ENCODE results near the gene ITPKA. TPM values are rescaled to one million over a fixed set of nuclear protein-coding genes. Genes with fewer than 3 reads are reported as not detected.

ITPKA gene
- total RNA-seq (0.22 TPM in 1 of 2 replicates, not detected in the other), polyA plus RNA-seq (not detected in 2 replicates), polyA minus RNA-seq (0.21 and 0.26 TPM in 2 replicates)
- 0.19 TPM for total RNA-seq (2013)

DNA sequence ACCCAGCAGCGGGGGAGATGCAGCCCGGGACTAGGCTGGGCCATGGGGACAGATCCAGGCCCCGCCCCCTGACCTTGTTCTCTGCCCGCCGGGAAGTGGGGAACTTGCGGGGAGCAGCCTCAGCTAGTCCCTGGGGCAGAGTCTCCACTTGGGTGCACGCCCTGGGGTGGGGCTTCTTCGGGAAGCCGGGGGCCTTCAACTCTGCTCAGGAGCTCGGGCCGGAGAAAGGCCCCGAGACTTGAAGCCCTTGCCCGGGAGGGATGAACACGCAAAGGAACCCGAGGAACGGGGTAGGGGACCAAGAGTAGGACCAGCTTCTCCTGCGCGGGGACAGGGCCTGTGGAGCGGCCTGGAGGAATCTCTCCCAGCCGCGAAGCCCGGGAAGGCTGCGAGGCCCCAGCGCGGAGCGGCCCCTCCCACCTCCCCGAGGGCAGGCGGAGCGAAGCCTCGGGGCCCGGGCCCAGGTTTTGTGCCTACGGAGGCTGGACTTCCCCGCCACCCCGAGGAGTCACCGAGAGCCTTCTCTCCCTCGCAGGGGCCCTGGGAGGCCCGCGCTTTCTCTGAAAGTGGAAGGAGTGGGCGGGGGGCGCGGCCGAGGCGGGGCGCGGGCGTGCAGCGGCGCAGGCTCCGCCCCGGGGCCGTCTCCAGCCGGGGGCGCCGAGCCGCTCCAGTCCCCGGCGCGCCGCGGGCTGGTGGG lies at the start of gene ITPKA:
TSS of gene ITPKA (plus strand) at position 670 of the 697 bp plus-strand sequence. CDS start 54 bp downstream, outside the sequence.
- Mint-ChIP-seq H3K9me3 (ENCODE audit: insufficient read depth) (no peaks in the 10 kb centered on the region), H3K27me3 (peaks cover 40% of the 10 kb centered on the region), H3K4me1 (peaks cover 11% of the 10 kb centered on the region), H3K4me3 (peak within 1 kb of the TSS; percentile 81), H3K27ac (peak within 1 kb of the TSS; percentile 50)
- ChIA-PET POLR2A (interaction anchor here (1.2 kb wide), 1 partner anchor 51 kb away, joined by 3 read pairs; the partner anchor contains the start of gene RPAP1), CTCF (interaction anchor here (0.5 to 1.4 kb wide), 5 partner anchors 8 to 213 kb away, joined by 3 to 5 read pairs (median 3); no protein-coding TSS in a partner anchor)
- ATAC-seq (ENCODE audit: low read depth) (peak; percentile 88), DNase-seq (peak; percentile 87)
- TF ChIP-seq, protein P1, sequence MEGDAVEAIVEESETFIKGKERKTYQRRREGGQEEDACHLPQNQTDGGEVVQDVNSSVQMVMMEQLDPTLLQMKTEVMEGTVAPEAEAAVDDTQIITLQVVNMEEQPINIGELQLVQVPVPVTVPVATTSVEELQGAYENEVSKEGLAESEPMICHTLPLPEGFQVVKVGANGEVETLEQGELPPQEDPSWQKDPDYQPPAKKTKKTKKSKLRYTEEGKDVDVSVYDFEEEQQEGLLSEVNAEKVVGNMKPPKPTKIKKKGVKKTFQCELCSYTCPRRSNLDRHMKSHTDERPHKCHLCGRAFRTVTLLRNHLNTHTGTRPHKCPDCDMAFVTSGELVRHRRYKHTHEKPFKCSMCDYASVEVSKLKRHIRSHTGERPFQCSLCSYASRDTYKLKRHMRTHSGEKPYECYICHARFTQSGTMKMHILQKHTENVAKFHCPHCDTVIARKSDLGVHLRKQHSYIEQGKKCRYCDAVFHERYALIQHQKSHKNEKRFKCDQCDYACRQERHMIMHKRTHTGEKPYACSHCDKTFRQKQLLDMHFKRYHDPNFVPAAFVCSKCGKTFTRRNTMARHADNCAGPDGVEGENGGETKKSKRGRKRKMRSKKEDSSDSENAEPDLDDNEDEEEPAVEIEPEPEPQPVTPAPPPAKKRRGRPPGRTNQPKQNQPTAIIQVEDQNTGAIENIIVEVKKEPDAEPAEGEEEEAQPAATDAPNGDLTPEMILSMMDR (IDR thresholded peaks at IDR 0.05), result no peak
- TF ChIP-seq EZH2 (IDR thresholded peaks at IDR 0.05; ENCODE audit: borderline replicate concordance, insufficient read depth, low read depth, low read length, poor library complexity, severe bottlenecking), result no peak
- H3K4me3 ChIP-seq (ENCODE audit: control extremely low read depth in 1 of 5, extremely low read depth in 1 of 5, insufficient read depth in 1 of 5, low read depth in 2 of 5, low read length in 4 of 5), result peak within 1 kb of the TSS; percentile 5 to 81 (median 67)
- H3K9me3 ChIP-seq (ENCODE audit: control extremely low read depth in 1 of 3, control insufficient read depth in 2 of 3, insufficient read depth in 1 of 3, low read length in 2 of 3), result peaks cover 0 to 22% (median 0%) of the 10 kb centered on the region in 3 donors
- H3K36me3 ChIP-seq (replicated peaks in 1 of 2; ENCODE audit: control extremely low read depth in 1 of 2, control insufficient read depth in 1 of 2, extremely low read depth in 1 of 2, insufficient read depth in 2 of 2, low read length in 1 of 2), result no peaks in the 10 kb centered on the region
- no peak within 1 kb of the TSS for H3K27ac ChIP-seq (ENCODE audit: low read length in 2 of 2)
- peak within 1 kb of the TSS; percentile 100 for H3K4me2 ChIP-seq (replicated peaks; ENCODE audit: low read depth, low read length, poor library complexity, severe bottlenecking)
- H3K9ac ChIP-seq (ENCODE audit: low read length), result peak within 1 kb of the TSS; percentile 83
- H3K79me2 ChIP-seq (ENCODE audit: control insufficient read depth, insufficient read depth, low read length), result no peaks in the 10 kb centered on the region
- intact Hi-C loops (cut with micrococcal nuclease), result loop anchor here (1.0 to 2.0 kb wide), 4 partner anchors 10 to 167 kb away; partner anchors contain the start of genes LTK, MGA and RPAP1
- peaks cover 30 to 32% of the 10 kb centered on the region in 2 donors for H3K4me1 ChIP-seq (ENCODE audit: control insufficient read depth in 2 of 2, insufficient read depth in 2 of 2, low read length in 2 of 2)
- H2AFZ ChIP-seq (ENCODE audit: insufficient read depth, low read depth, low read length, poor library complexity, severe bottlenecking), result peak within 1 kb of the TSS; percentile 93
- H3K27me3 ChIP-seq (replicated peaks in 1 of 4; ENCODE audit: control extremely low read depth in 1 of 4, control insufficient read depth in 3 of 4, insufficient read depth in 4 of 4, low read length in 3 of 4), result peaks cover 0 to 82% (median 30%) of the 10 kb centered on the region in 4 experiments
- WGBS (ENCODE audit: insufficient coverage), result 0% methylated on average over 52 of the region's 60 CpGs
- peaks cover 15% of the 10 kb centered on the region for H4K20me1 ChIP-seq (ENCODE audit: control insufficient read depth, insufficient read depth, low read length, poor library complexity, severe bottlenecking)

DNA sequence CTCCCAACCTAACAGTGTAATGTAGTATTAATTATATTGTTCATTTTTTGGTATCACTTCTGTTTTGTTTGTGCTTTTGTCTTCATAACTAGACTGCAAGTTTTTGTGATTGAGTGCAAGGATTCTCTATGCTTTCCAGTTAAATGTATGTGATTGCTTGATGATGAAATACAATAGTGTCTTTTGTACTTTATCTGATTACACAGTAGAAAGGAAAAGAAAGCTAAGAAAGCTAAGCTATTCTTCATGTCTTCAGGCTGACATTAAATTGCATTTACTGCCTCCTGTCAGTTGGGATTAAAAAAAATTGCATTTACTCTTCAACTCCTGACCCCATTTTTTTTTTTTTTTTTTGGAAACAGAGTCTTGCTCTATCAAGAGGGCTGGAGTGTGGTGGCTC lies 48.3 kb upstream of the ITPKA start:
- Histone ChIP-seq H3K27me3 (replicated peaks in 1 of 4; ENCODE audit: control extremely low read depth in 1 of 4, control insufficient read depth in 3 of 4, insufficient read depth in 4 of 4, low read length in 3 of 4) (no peaks in the 10 kb centered on the region), H3K79me2 (ENCODE audit: control insufficient read depth, insufficient read depth, low read length) (peaks cover 44% of the 10 kb centered on the region), H3K4me1 (ENCODE audit: control insufficient read depth in 2 of 2, insufficient read depth in 2 of 2, low read length in 2 of 2) (no peaks in the 10 kb centered on the region), H3K4me3 (ENCODE audit: control extremely low read depth in 1 of 5, extremely low read depth in 1 of 5, insufficient read depth in 1 of 5, low read depth in 2 of 5, low read length in 4 of 5) (no peak overlapping the region), H2AFZ (ENCODE audit: insufficient read depth, low read depth, low read length, poor library complexity, severe bottlenecking) (no peak overlapping the region), H3K9me3 (ENCODE audit: control extremely low read depth in 1 of 3, control insufficient read depth in 2 of 3, insufficient read depth in 1 of 3, low read length in 2 of 3) (no peaks in the 10 kb centered on the region), H3K36me3 (replicated peaks in 1 of 2; ENCODE audit: control extremely low read depth in 1 of 2, control insufficient read depth in 1 of 2, extremely low read depth in 1 of 2, insufficient read depth in 2 of 2, low read length in 1 of 2) (peaks cover 12 to 26% of the 10 kb centered on the region in 2 experiments), H3K4me2 (replicated peaks; ENCODE audit: low read depth, low read length, poor library complexity, severe bottlenecking) (no peak overlapping the region), H3K9ac (ENCODE audit: low read length) (no peak overlapping the region), H3K27ac (ENCODE audit: low read length in 2 of 2) (no peak overlapping the region), H4K20me1 (ENCODE audit: control insufficient read depth, insufficient read depth, low read length, poor library complexity, severe bottlenecking) (peaks cover 4% of the 10 kb centered on the region)
- no peak for ATAC-seq (ENCODE audit: low read depth)
- H3K27me3 Mint-ChIP-seq, result no peaks in the 10 kb centered on the region
- H3K4me1 Mint-ChIP-seq, result peaks cover 8% of the 10 kb centered on the region
- H3K9me3 Mint-ChIP-seq (ENCODE audit: insufficient read depth), result no peaks in the 10 kb centered on the region
- TF ChIP-seq EZH2 (IDR thresholded peaks at IDR 0.05; ENCODE audit: borderline replicate concordance, insufficient read depth, low read depth, low read length, poor library complexity, severe bottlenecking), result no peak
- TF ChIP-seq, protein P1 (IDR thresholded peaks at IDR 0.05), result no peak
- POLR2A ChIA-PET, result no interaction called here
- intact Hi-C loops (cut with micrococcal nuclease), result no loop called here
- no peak overlapping the region for H3K4me3 Mint-ChIP-seq
- CTCF ChIA-PET, result no interaction called here
- H3K27ac Mint-ChIP-seq, result no peak overlapping the region
- no peak for DNase-seq

Measured in B cell (primary cell).